Gastroesophageal sphincter (tissue), 3 donors: Measurements from ENCODE around the gene RAB27B.

Experiments
- CTCF ChIP-seq, 4 experiments: fragments of 200-600 bp in 2 of 4; fragments of 450-650 bp in 2 of 4; sonication (generic) in 1 of 4; IDR thresholded peaks; one replicate each; pipeline ENCODE4 v1.5.1; 2017 to 2019; ENCODE audit warnings: antibody characterized with exemption in 4 of 4, mild to moderate bottlenecking in 2 of 4, moderate library complexity in 2 of 4
- EP300 ChIP-seq: sonication (generic); formaldehyde crosslinking; IDR thresholded peaks from one replicate; pipeline ENCODE4 v1.6.1; 2017; ENCODE audit warnings: antibody characterized with exemption, mild to moderate bottlenecking
- POLR2A ChIP-seq, 2 donors: fragments of 450-650 bp; IDR thresholded peaks; one replicate each; pipeline ENCODE4 v1.6.1; 2017; ENCODE audit warnings: antibody characterized with exemption in 2 of 2, mild to moderate bottlenecking in 2 of 2, moderate library complexity in 1 of 2
- POLR2AphosphoS5 ChIP-seq: sonication (generic); formaldehyde crosslinking; IDR thresholded peaks from one replicate; pipeline ENCODE4 v1.6.1; 2017; ENCODE audit warnings: antibody characterized with exemption

DNA sequence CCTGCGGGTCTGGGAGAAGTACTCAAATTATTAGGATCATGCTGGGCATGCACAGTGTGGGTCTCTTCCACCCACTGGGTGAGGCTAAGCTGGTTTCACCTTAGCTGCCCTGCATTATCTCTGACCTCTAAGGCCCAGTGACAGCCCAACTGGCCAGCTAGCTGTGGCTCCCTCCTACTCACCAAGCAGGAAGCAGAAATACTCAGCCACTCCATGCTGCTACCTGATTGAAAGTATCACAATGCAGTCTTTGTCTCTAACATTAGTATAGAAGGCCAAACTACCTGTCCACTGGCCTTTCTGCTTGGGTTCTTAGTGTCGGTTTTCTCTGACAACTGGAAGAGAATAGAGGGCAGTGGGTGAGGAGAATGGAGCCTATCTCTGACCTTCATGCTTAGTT, 47.3 kb upstream of the RAB27B start:
- no peak for TF ChIP-seq CTCF (IDR thresholded peaks at IDR 0.05)
- TF ChIP-seq POLR2A (IDR thresholded peaks at IDR 0.05) = no peak
- TF ChIP-seq POLR2AphosphoS5 = no peak
- TF ChIP-seq EP300 = no peak
